HepG2 (cell line): ENCODE measurements around the gene TPX2. TPM values are rescaled to one million over a fixed set of nuclear protein-coding genes. Genes with fewer than 3 reads are reported as not detected.

Experiments used
- ELF1 ChIP-seq: sonication (generic); formaldehyde crosslinking; IDR thresholded peaks from 2 replicates; pipeline ENCODE4 v1.4.0; 2020; ENCODE audit warnings: missing genetic modification reagents
- ELK4 ChIP-seq: sonication (generic); formaldehyde crosslinking; IDR thresholded peaks from 2 replicates; pipeline ENCODE4 v1.9.0; 2021; ENCODE audit warnings: missing genetic modification reagents, borderline replicate concordance
- HDAC1 ChIP-seq: sonication (generic); formaldehyde crosslinking; IDR thresholded peaks from 2 replicates; pipeline ENCODE4 v1.5.1; 2020; ENCODE audit warnings: mild to moderate bottlenecking, missing genetic modification reagents
- NPAS2 ChIP-seq: sonication (generic); formaldehyde crosslinking; IDR thresholded peaks from 2 replicates; pipeline ENCODE4 v1.8.0; 2022; ENCODE audit warnings: mild to moderate bottlenecking, missing genetic modification reagents, borderline replicate concordance
- SRSF1 ChIP-seq: fragments of 200-400 bp; formaldehyde crosslinking; optimal IDR thresholded peaks from 2 replicates; pipeline ENCODE3; 2017; ENCODE audit warnings: mild to moderate bottlenecking, low read depth, low read length, moderate library complexity
- TCF12 ChIP-seq, 2 experiments: fragments of 450-650 bp in 1 of 2; sonication (generic) in 1 of 2; formaldehyde crosslinking in 1 of 2; IDR thresholded peaks; 2 replicates each; pipeline versions ENCODE4 v1.6.1 to v1.8.0; 2017 to 2022; ENCODE audit warnings: antibody characterized with exemption in 1 of 2, mild to moderate bottlenecking in 1 of 2, missing genetic modification reagents in 1 of 2, moderate library complexity in 1 of 2
- ZBTB38 ChIP-seq: sonication (generic); formaldehyde crosslinking; IDR thresholded peaks from 2 replicates; pipeline ENCODE4 v1.5.1; 2020; ENCODE audit warnings: mild to moderate bottlenecking, missing genetic modification reagents
- ZNF124 ChIP-seq: sonication (generic); formaldehyde crosslinking; IDR thresholded peaks from 2 replicates; pipeline ENCODE4 v1.4.0; 2020; ENCODE audit warnings: missing genetic modification reagents
- ZNF318 ChIP-seq: sonication (generic); formaldehyde crosslinking; IDR thresholded peaks from 2 replicates; pipeline ENCODE4 v1.4.0; 2020; ENCODE audit warnings: mild to moderate bottlenecking, missing genetic modification reagents
- ZNF335 ChIP-seq: sonication (generic); formaldehyde crosslinking; IDR thresholded peaks from 2 replicates; pipeline ENCODE4 v1.4.0; 2020; ENCODE audit warnings: missing genetic modification reagents
- ZNF468 ChIP-seq: sonication (generic); formaldehyde crosslinking; IDR thresholded peaks from 2 replicates; pipeline ENCODE4 v1.8.0; 2022; ENCODE audit warnings: mild to moderate bottlenecking, moderate library complexity, missing genetic modification reagents
- ZNF615 ChIP-seq: sonication (generic); formaldehyde crosslinking; IDR thresholded peaks from 2 replicates; pipeline ENCODE4 v1.5.0; 2020; ENCODE audit warnings: mild to moderate bottlenecking, missing genetic modification reagents, borderline replicate concordance
- ZNF850 ChIP-seq: sonication (generic); formaldehyde crosslinking; conservative IDR thresholded peaks from 2 replicates; pipeline ENCODE4 v1.9.0; 2021; ENCODE audit warnings: mild to moderate bottlenecking, missing genetic modification reagents
- polyA plus RNA-seq, 8 experiments: library from polyadenylated mRNA; depleted of rRNA in 3 of 8; stranded (reverse) in 7 of 8; unstranded in 1 of 8; fragments of >200 nt; fragmentation: Illumina TruSeq in 4 of 8; extraction: Trizol in 4 of 8; gene quantifications; 2 replicates each; pipeline versions ENCODE4 v1.2.1 to v1.2.3, GENCODE V29; 2011 to 2016; ENCODE audit warnings: low read depth in 4 of 8, missing spikeins in 1 of 8, mixed read lengths in 1 of 8; ENCODE audit not compliant: insufficient read depth in 1 of 8
- total RNA-seq, 5 experiments: library from RNA; depleted of rRNA; stranded (reverse); fragments of >200 nt; fragmentation: Illumina TruSeq; extraction: Trizol; gene quantifications; 2 replicates each; pipeline ENCODE4 v1.2.3, GENCODE V29; 2016; ENCODE audit warnings: low read depth in 1 of 5
- TF ChIP-seq, protein P1 (sequence below), 2 experiments: fragments of 450-650 bp in 1 of 2; sonication (generic) in 1 of 2; formaldehyde crosslinking; IDR thresholded peaks; 2 replicates each; pipeline versions ENCODE4 v1.5.0 to v1.8.0; 2020 to 2022; ENCODE audit warnings: mild to moderate bottlenecking in 1 of 2, missing genetic modification reagents in 1 of 2
- TF ChIP-seq, protein P2 (sequence below): sonication (generic); formaldehyde crosslinking; IDR thresholded peaks from 2 replicates; pipeline ENCODE4 v1.8.0; 2022; ENCODE audit warnings: low read depth, missing genetic modification reagents
- TF ChIP-seq, protein P3 (sequence below): sonication (generic); formaldehyde crosslinking; IDR thresholded peaks from 2 replicates; pipeline ENCODE4 v1.9.0; 2022; ENCODE audit warnings: missing genetic modification reagents, mild to moderate bottlenecking, borderline replicate concordance

The TPX2 gene
- total and polyA plus RNA-seq, 2 of the 13 experiments (the other 11 are each of a cell fraction or from before 2014, with no cell fraction given) = 34.3 to 124 TPM

GRCh38 chr20:31740208-31740607, 1.1 kb downstream of the TPX2 start (continued):
- TF ChIP-seq SRSF1 (no peak), TCF12 (IDR thresholded peaks at IDR 0.05) (no peak), TCF12 (CRISPR knock-in tag; IDR thresholded peaks at IDR 0.05) (no peak), ZBTB38 (CRISPR knock-in tag) (no peak), NPAS2 (CRISPR knock-in tag) (no peak), ZNF124 (0 out of 2 replicates have a peak, but pooled peaks have one; percentile 58), ELF1 (CRISPR knock-in tag) (peak; percentile 44; the same call in 1 of the 2 replicates), ZNF335 (CRISPR knock-in tag) (peak; percentile 27; the same call in 1 of the 2 replicates), ZNF468 (CRISPR knock-in tag) (no peak), ZNF615 (CRISPR knock-in tag) (no peak), ZNF850 (no peak), ELK4 (CRISPR knock-in tag) (no peak), ZNF318 (CRISPR knock-in tag) (no peak), HDAC1 (CRISPR knock-in tag) (no peak)
- TF ChIP-seq, protein P1, sequence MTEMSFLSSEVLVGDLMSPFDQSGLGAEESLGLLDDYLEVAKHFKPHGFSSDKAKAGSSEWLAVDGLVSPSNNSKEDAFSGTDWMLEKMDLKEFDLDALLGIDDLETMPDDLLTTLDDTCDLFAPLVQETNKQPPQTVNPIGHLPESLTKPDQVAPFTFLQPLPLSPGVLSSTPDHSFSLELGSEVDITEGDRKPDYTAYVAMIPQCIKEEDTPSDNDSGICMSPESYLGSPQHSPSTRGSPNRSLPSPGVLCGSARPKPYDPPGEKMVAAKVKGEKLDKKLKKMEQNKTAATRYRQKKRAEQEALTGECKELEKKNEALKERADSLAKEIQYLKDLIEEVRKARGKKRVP (CRISPR knock-in tag; IDR thresholded peaks at IDR 0.05) = peak in 1 of 2 experiments; percentile 42; a peak in 1 of 4 replicates
- TF ChIP-seq, protein P2, sequence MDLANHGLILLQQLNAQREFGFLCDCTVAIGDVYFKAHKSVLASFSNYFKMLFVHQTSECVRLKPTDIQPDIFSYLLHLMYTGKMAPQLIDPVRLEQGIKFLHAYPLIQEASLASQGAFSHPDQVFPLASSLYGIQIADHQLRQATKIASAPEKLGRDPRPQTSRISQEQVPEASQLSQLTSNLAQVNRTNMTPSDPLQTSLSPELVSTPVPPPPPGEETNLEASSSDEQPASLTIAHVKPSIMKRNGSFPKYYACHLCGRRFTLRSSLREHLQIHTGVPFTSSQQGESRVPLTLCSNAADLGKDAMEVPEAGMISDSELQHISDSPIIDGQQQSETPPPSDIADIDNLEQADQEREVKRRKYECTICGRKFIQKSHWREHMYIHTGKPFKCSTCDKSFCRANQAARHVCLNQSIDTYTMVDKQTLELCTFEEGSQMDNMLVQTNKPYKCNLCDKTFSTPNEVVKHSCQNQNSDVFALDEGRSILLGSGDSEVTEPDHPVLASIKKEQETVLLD (CRISPR knock-in tag) = no peak
- TF ChIP-seq, protein P3, sequence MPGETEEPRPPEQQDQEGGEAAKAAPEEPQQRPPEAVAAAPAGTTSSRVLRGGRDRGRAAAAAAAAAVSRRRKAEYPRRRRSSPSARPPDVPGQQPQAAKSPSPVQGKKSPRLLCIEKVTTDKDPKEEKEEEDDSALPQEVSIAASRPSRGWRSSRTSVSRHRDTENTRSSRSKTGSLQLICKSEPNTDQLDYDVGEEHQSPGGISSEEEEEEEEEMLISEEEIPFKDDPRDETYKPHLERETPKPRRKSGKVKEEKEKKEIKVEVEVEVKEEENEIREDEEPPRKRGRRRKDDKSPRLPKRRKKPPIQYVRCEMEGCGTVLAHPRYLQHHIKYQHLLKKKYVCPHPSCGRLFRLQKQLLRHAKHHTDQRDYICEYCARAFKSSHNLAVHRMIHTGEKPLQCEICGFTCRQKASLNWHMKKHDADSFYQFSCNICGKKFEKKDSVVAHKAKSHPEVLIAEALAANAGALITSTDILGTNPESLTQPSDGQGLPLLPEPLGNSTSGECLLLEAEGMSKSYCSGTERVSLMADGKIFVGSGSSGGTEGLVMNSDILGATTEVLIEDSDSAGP (CRISPR knock-in tag) = no peak
